HG02840 (cell line): ENCODE data around the gene CBLC.
"Not testable (repeated sequence)": the region's sequence is repeated elsewhere in the genome, so short reads cannot be mapped to it uniquely, and the experiment has no call there.

ENCODE experiments used
- ATAC-seq: cut with Tn5 transposase; IDR thresholded peaks from one replicate; pipeline ENCODE4 v1.9.1; 2021; ENCODE audit warnings: mild to moderate bottlenecking, moderate library complexity, moderate number of reproducible peaks; ENCODE audit not compliant: unreplicated experiment, low FRiP score

CBLC gene

DNA sequence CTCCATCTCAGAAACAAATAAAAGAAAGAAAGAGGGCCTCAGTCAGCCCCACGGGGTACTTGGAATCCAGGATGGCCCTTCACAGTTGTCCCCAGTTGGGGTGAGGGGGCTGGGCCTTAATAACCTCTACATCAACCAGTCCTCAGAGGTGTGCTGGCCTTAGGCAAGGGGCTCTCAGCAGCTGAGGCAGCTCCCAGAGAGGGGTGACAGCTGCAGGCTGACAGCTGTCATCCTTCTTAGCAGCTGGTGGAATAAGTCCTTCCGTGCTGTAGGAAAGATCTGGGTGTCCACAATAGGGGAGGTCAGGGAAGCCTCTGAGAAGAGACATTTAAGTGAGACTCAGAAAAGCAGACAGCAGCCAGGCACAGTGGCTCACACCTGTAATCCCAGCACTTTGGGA, 38.6 kb downstream of the CBLC start:
- no peak for ATAC-seq

GRCh38 chr19:44817725-44818465, 40.2 kb downstream of the CBLC start:
- no peak for ATAC-seq

- ATAC-seq, result no peak
Measured at GRCh38 chr19:44818466-44819031, 40.9 kb downstream of the CBLC start.

GRCh38 chr19:44819246-44819832, 41.6 kb downstream of the CBLC start:
- no peak for ATAC-seq

DNA sequence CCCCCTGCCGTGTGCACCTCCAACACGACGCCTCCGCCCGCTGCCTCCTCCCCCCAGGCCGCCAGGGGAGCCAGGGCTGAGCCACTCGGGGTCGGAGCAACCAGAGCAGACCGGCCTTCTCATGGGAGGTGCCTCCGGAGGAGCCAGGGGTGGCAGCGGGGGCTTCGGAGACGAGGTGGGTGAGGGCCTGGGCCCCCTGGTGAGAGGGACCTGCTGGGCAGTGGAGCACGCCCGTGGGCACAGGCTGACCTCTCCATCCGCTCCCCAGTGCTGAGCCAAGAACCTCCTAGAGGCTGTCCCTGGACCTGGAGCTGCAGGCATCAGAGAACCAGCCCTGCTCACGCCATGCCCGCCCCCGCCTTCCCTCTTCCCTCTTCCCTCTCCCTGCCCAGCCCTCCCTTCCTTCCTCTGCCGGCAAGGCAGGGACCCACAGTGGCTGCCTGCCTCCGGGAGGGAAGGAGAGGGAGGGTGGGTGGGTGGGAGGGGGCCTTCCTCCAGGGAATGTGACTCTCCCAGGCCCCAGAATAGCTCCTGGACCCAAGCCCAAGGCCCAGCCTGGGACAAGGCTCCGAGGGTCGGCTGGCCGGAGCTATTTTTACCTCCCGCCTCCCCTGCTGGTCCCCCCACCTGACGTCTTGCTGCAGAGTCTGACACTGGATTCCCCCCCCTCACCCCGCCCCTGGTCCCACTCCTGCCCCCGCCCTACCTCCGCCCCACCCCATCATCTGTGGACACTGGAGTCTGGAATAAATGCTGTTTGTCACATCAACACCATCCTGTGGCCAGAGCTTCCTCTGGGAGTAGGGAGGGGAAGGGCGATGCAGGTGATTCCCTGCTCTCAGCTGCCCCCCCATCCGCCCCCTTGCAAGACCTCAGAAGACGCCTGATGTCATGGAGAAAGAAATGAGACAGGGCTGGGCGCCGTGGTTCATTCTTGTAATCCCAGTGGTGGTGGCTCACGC, 43.2 kb downstream of the CBLC start:
- ATAC-seq, result no peak

DNA sequence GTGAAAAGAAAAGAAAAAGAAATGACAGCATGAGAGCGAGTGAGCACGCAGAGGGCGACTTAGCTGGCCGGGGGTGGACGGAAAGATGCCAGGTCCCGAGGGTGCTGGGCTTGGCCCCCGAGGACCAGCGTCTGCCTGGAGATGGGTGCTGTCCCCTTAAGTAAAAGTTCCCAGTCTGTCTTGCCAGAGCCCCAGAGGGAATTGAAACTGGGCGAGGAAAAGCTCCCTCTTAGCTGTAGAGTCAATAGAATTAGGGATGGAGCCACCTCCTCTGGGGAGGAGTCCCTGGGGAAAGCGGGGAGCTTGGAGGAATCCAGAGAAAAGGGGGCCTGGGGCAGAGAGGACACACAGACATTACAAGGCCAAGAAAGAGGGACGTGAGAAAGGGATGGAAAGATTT, 44.5 kb downstream of the CBLC start:
- no peak for ATAC-seq

GRCh38 chr19:44822670-44823372, 45.1 kb downstream of the CBLC start:
- ATAC-seq, result no peak

DNA sequence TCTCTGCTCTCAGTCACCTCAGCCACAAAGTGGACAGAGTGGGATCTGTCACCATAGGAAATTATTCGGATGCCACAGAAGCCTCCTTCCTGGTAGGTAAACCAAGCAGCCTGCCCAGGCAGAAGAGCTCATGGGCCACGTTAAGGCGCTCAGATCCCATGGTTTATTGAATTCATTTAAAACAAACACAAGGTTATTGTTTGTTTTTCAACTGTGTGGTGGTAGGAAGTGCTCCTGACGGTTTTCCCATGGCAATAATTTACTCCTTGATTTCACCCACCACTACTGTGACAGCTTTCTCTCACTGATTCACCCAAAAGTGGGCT, 45.6 kb downstream of the CBLC start:
- ATAC-seq, result no peak

- ATAC-seq, result no peak
Measured at GRCh38 chr19:44824761-44825160, 47.1 kb downstream of the CBLC start.

- ATAC-seq, result not testable (repeated sequence)
Measured at GRCh38 chr19:44832875-44833274, 55.2 kb downstream of the CBLC start.

DNA sequence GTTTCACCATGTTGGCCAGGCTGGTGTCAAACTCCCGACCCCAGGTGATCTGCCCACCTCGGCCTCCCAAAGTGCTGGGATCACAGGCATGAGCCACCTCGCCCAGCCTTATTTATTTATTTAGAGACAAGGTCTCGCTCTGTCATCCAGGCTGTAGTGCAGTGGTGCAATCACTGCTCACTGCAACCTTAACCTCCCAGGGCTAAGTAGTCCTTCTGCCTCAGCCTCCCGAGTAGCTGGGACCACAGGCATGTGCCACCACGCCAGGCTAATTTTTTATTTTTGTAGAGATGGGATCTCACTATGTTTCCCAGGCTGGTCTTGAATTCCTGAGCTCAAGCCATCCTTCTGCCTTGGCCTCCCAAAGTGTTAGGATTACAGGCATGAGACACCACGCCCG, 56.7 kb downstream of the CBLC start:
- ATAC-seq, result not testable (repeated sequence)

DNA sequence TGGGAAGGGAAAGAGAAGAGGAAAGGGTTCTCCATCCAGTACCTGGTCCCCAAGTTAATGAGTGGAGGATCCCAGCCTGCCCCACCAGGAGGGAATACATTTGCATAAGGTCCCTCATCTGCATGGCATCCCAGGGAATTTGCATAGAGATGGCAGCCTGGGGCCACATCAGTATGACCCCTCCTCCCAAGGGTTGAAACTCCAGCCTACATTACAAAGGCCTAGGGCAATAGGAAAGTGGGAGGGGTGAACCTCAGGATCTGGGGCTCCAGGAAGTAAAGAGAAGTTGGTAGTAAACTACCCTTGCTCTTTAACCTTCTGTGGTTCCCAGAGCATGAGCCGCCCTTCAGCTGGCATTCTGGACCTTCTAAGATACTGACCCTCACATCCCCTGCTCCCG, 61.6 kb downstream of the CBLC start:
- no peak for ATAC-seq

- ATAC-seq, result no peak
Measured at GRCh38 chr19:44840811-44841210, 63.1 kb downstream of the CBLC start.

DNA sequence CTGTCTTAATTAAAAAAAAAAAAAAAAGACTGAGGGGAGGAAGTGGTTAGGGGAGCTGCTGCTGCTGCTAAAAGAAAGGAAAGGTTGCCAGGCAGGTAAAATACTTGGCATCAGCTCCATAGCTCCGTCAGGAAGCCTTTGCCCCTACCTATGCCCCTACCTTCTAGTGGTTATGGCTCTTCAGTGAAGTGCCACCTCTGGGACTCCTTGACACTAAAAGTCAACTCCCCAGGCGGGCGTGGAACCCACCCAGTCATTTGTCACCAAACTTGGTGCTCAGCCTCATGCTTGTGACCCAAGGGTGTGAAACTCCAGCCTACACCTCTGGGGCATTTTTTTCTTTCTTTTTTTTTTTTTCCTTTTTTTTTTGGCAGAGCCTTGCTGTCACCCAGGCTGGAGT, 63.5 kb downstream of the CBLC start:
- no peak for ATAC-seq

- ATAC-seq, result no peak
Measured at GRCh38 chr19:44845286-44845611, 67.6 kb downstream of the CBLC start.

DNA sequence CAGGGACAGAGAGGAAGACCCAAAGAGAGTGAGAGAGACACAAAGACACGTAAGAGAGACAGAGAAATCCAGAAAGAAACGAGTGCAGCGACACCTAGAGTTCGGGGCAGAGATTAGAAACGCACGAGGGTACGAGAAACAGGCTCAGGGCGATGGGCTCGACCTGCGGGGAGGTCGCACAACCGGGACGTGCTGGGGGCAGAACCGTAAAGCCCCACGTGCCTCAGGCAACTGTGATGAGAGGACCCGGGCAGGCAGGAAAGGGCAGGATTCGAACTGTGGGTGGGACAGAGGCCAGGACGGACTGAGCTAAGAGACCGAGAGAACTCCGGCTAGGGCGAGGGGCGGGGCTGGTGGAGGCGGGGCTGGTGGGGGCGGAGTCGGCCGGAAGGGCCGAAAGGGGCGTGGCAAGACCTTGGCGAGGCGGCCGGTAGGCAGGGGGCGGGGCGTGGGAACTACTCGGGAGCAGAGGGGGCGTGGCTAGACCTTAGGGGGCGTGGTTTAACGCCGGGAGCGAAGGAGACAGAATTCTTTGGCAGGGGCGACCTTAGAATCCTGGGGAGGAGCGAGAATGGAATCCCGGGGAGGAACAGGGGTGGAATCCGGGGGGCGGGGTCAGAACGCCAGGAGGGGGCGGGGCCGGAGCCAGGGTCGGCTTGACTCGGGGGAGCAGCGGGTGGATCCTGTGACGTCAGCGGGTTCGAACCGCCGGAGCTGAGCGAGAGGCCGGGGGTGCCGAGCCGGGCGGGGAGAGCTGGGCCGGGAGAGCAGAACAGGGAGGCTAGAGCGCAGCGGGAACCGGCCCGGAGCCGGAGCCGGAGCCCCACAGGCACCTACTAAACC, 68.1 kb downstream of the CBLC start, which contains the start of gene NECTIN2:
Gene NECTIN2 (plus strand): TSS at position 686 of the 843 bp plus-strand sequence. CDS start 229 bp downstream, outside the sequence.
- ATAC-seq, result no peak

- no peak for ATAC-seq
Measured at GRCh38 chr19:44846455-44847143, 68.9 kb downstream of the CBLC start.

GRCh38 chr19:44847144-44848035, 69.7 kb downstream of the CBLC start:
- no peak for ATAC-seq
